Pancreas (tissue), 10 donors: ENCODE data around the gene MEOX2. TPM values are rescaled to one million over a fixed set of nuclear protein-coding genes. Genes with fewer than 3 reads are reported as not detected.

Experiments used
- ATAC-seq, 4 donors: fragments of 200-7000 bp; cut with Tn5 transposase; one replicate each; pipeline versions ENCODE4 v1.8.0 to v1.9.1; 2020; ENCODE audit warnings: mild to moderate bottlenecking in 4 of 4, moderate library complexity in 4 of 4
- DNase-seq, 6 donors: peaks; one replicate each; pipeline ENCODE4 v3.0.0-alpha.2; 2020
- FAIRE-seq: peaks from 2 replicates; lab custom pipeline; 2012; peaks lifted over from hg19 to GRCh38; lab: Jason Lieb, UNC
- H3K27ac ChIP-seq, 4 donors: fragments of 200-600 bp; sonication (generic); 1 replicate in 3 of 4; 2 replicates in 1 of 4; pipeline versions ENCODE4 v1.5.0 to v1.8.0; 2020
- H3K27me3 ChIP-seq, 4 donors: fragments of 200-600 bp; one replicate each; pipeline ENCODE4 v1.8.0; 2021
- H3K36me3 ChIP-seq, 3 donors: fragments of 200-600 bp; sonication (generic) in 1 of 3; one replicate each; pipeline versions ENCODE4 v1.5.0 to v1.8.0; 2020 to 2021
- H3K4me1 ChIP-seq, 3 donors: fragments of 200-600 bp; one replicate each; pipeline ENCODE4 v1.8.0; 2021
- H3K4me3 ChIP-seq, 4 donors: fragments of 200-600 bp; sonication (generic) in 2 of 4; one replicate each; pipeline versions ENCODE4 v1.5.0 to v1.8.0; 2020 to 2021
- H3K9me3 ChIP-seq, 4 donors: fragments of 200-600 bp; one replicate each; pipeline ENCODE4 v1.8.0; 2021
- CTCF ChIP-seq, 4 donors: fragments of 200-600 bp; sonication (generic) in 3 of 4; IDR thresholded peaks; one replicate each; pipeline versions ENCODE4 v1.5.0 to v1.8.0; 2021; ENCODE audit warnings: antibody characterized with exemption in 4 of 4
- WGBS, 2 donors: extraction: QIAGEN DNeasy Blood & Tissue Kit; methylation state at CpG; one replicate each; pipeline ENCODE4 v1.1.7; 2013; 5-methylcytosine and 5-hydroxymethylcytosine counted together
- intact Hi-C, 3 donors: fragments of 100-400 bp; cut with DNase I; formaldehyde crosslinking; loops; one replicate each; pipeline versions ENCODE4 v1.11.1 to v1.14.2; 2022
- polyA plus RNA-seq, 2 donors: library from polyadenylated mRNA; stranded (reverse); fragments of 200-250 nt; gene quantifications; one replicate each; pipeline ENCODE4 v1.2.3, GENCODE V29; 2013
- total RNA-seq, 6 donors: library from RNA; stranded (reverse); fragmentation: NEBNext Ultra II Directional in 4 of 6; extraction: Animal tissue kit (Norgen Biotek cat#: 25700) in 4 of 6; gene quantifications; one replicate each; pipeline versions ENCODE4 v1.2.1 to v1.2.4, GENCODE V29; 2021 to 2023
- donor health status: healthy with polysubstance abuse.
- donor health status: DM: no; HTN: no; CAD: no; lungs with moderate emphysema.
- donor health status: DM: no; HTN: no; CAD: no.
- donor health status: control.
- donor health status: control.
- donor health status: Bipolar disorder and iron deficiency.
- donor health status: DM: yes; HTN: yes; CAD: no.
- donor health status: DM: no; HTN: no; CAD: no.
- donor health status: DM: no; HTN: no; CAD: no.
- donor health status: DM: yes; HTN: yes; CAD: no.

Gene MEOX2
- total and polyA plus RNA-seq, 8 donors: 0.24 to 2.9 (median 1.2) TPM

GRCh38 chr7:15686957-15687545 is 568 bp upstream of the MEOX2 start:
- 3 to 4% methylated on average over 30 of the region's 30 CpGs for WGBS, 2 donors
- DNase-seq (peak in 1 of 6 donors; percentile 20), FAIRE-seq (no peak), ATAC-seq (no peak)
- H3K9me3 ChIP-seq: no peaks in the 10 kb centered on the region
- H3K27me3 ChIP-seq: peaks cover 0 to 47% (median 9%) of the 10 kb centered on the region in 4 donors
- intact Hi-C loops: no loop called here
- no peaks in the 10 kb centered on the region for H3K4me1 ChIP-seq
- no peak overlapping the region for H3K27ac ChIP-seq
- H3K4me3 ChIP-seq: peak overlapping the region in 1 of 4 donors; percentile 35
- no peak for TF ChIP-seq CTCF (IDR thresholded peaks at IDR 0.05)
- no peaks in the 10 kb centered on the region for H3K36me3 ChIP-seq

GRCh38 chr7:15685358-15686294 is 857 bp downstream of the MEOX2 start:
- H3K9me3 ChIP-seq: no peaks in the 10 kb centered on the region
- peak in 3 of 4 donors; percentile 40 to 56 (median 45) for ATAC-seq
- DNase-seq: peak in 2 of 6 donors; percentile 46 to 66
- no peaks in the 10 kb centered on the region for H3K4me1 ChIP-seq
- FAIRE-seq: no peak
- peak overlapping the region in 1 of 4 donors; percentile 35 for H3K27ac ChIP-seq
- 2% methylated on average over 54 of the region's 54 CpGs for WGBS, 2 donors
- no peaks in the 10 kb centered on the region for H3K36me3 ChIP-seq
- H3K27me3 ChIP-seq: peaks cover 0 to 47% (median 7%) of the 10 kb centered on the region in 4 donors
- intact Hi-C loops: no loop called here
- H3K4me3 ChIP-seq: peak overlapping the region in 3 of 4 donors; percentile 5 to 35 (median 13)
- TF ChIP-seq CTCF (IDR thresholded peaks at IDR 0.05): no peak

- TF ChIP-seq CTCF (IDR thresholded peaks at IDR 0.05): no peak
- Histone ChIP-seq H3K4me1 (no peaks in the 10 kb centered on the region), H3K27me3 (peaks cover 0 to 39% (median 7%) of the 10 kb centered on the region in 4 donors), H3K4me3 (no peak overlapping the region), H3K9me3 (no peaks in the 10 kb centered on the region), H3K27ac (no peak overlapping the region), H3K36me3 (no peaks in the 10 kb centered on the region)
- intact Hi-C loops: no loop called here
- whole genome bisulfite sequencing, 2 donors: 8 to 14% methylated on average over 9 of the region's 9 CpGs
- FAIRE-seq (no peak), ATAC-seq (peak in 2 of 4 donors; percentile 25 to 33), DNase-seq (no peak)
Observed at GRCh38 chr7:15684871-15685270, 1.6 kb downstream of the MEOX2 start.

GRCh38 chr7:15684111-15684800 is 2.2 kb downstream of the MEOX2 start:
- Histone ChIP-seq H3K27me3 (peaks cover 0 to 34% (median 7%) of the 10 kb centered on the region in 4 donors), H3K4me1 (no peaks in the 10 kb centered on the region), H3K36me3 (no peaks in the 10 kb centered on the region), H3K9me3 (no peaks in the 10 kb centered on the region), H3K4me3 (no peak overlapping the region), H3K27ac (no peak overlapping the region)
- FAIRE-seq (no peak), DNase-seq (no peak), ATAC-seq (no peak)
- intact Hi-C loops: no loop called here
- TF ChIP-seq CTCF (IDR thresholded peaks at IDR 0.05): no peak
- WGBS, 2 donors: 43 to 54% methylated on average over 8 of the region's 8 CpGs
